Superior temporal gyrus (tissue), 1 donor: ENCODE measurements around the gene ABLIM1.
A peak's percentile ranks its signal among the peaks of the same experiment; 100 is the strongest.

Experiments
- DNase-seq: peaks from one replicate; pipeline ENCODE4 v3.0.0-alpha.2; 2016; ENCODE audit errors: extremely low spot score

The ABLIM1 gene

GRCh38 chr10:114408968-114409444 is 249.1 kb downstream of the ABLIM1 start:
- DNase-seq, result no peak

- no peak for DNase-seq
Observed at GRCh38 chr10:114408112-114408967, 249.7 kb downstream of the ABLIM1 start.

GRCh38 chr10:114406455-114406854 is 251.6 kb downstream of the ABLIM1 start:
- no peak for DNase-seq

- DNase-seq, result no peak
Observed at GRCh38 chr10:114405011-114405350, 253.1 kb downstream of the ABLIM1 start.

GRCh38 chr10:114404171-114405010 is 253.7 kb downstream of the ABLIM1 start, which contains the start of gene AFAP1L2:
TSS of gene AFAP1L2 (minus strand) at chr10:114404502. CDS start at chr10:114404455, 47 bp downstream.
- DNase-seq, result no peak

- no peak for DNase-seq
Observed at GRCh38 chr10:114403541-114404161, 254.4 kb downstream of the ABLIM1 start.

- DNase-seq, result no peak
Observed at GRCh38 chr10:114402871-114403540, 255.1 kb downstream of the ABLIM1 start.

GRCh38 chr10:114402233-114402632 is 255.8 kb downstream of the ABLIM1 start:
- DNase-seq, result no peak

- peak; percentile 75 for DNase-seq
Observed at GRCh38 chr10:114401195-114401791, 256.8 kb downstream of the ABLIM1 start.

- DNase-seq, result no peak
Observed at GRCh38 chr10:114400091-114400490, 258.0 kb downstream of the ABLIM1 start.

- no peak for DNase-seq
Observed at GRCh38 chr10:114399576-114399975, 258.5 kb downstream of the ABLIM1 start.

GRCh38 chr10:114398587-114399331 is 259.3 kb downstream of the ABLIM1 start:
- DNase-seq, result no peak

- DNase-seq, result no peak
Observed at GRCh38 chr10:114397651-114398145, 260.4 kb downstream of the ABLIM1 start.

- DNase-seq, result no peak
Observed at GRCh38 chr10:114396464-114396863, 261.6 kb downstream of the ABLIM1 start.

GRCh38 chr10:114395366-114396022 is 262.6 kb downstream of the ABLIM1 start:
- DNase-seq, result peak; percentile 50

- no peak for DNase-seq
Observed at GRCh38 chr10:114394531-114394930, 263.5 kb downstream of the ABLIM1 start.

- DNase-seq, result no peak
Observed at GRCh38 chr10:114393886-114394285, 264.2 kb downstream of the ABLIM1 start.

GRCh38 chr10:114393482-114393881 is 264.6 kb downstream of the ABLIM1 start:
- DNase-seq, result peak; percentile 26

GRCh38 chr10:114392112-114392835 is 265.8 kb downstream of the ABLIM1 start:
- no peak for DNase-seq
